ENCODE results near the gene FBXW4.

DNA sequence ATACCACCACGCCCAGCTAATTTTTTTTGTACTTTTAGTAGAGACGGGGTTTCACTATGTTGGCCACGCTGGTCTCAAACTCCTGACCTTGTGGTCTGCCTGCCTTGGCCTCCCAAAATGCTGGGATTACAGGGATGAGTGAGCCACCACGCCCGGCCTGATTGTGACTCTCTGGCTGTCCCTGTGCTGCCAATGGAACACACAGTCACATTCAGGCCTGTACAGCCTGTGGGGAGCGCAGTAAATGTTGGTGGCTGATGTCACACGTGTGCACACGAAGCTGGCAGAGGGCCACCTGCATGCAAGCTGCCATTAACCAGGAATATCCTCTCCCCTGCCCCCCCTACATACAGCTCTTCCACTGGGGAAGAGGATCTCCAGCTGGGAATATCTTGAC lies 129.0 kb downstream of the FBXW4 start:
- TF ChIP-seq POLR2A (IDR thresholded peaks at IDR 0.05) (no peak), CTCF (IDR thresholded peaks at IDR 0.05) (no peak)

All from upper lobe of left lung (tissue), 4 donors.